Measurements from ENCODE around the gene TMEM91.

DNA sequence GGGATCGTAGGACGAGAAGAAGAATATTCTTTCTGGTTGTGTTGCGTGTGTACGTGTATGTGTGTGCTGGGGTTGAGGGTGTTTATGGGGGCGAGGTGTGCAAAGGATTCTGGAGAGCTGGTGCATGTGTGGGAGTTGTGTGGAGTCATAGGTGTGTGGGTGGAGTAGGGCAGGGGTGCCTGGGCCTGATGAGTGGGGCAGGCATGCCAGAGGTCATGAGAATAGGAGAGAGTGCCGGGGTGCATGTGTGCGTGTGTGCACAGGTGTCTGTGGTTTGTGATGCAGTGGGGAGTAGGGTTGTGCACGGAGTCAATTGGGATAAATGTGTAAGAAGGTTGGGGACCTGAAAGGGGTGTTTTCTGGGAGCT is 649 bp downstream of the TMEM91 start:
- TF ChIP-seq CTCF (conservative IDR thresholded peaks at IDR 0.05; ENCODE audit: low read length) (no peak), EZH2phosphoT487 (IDR thresholded peaks at IDR 0.05; ENCODE audit: borderline replicate concordance, low read depth, low read length) (no peak)
